A172 (cell line): ENCODE results near the gene GNAQ. TPM values are rescaled to one million over a fixed set of nuclear protein-coding genes. Genes with fewer than 3 reads are reported as not detected.
A peak's percentile ranks its signal among the peaks of the same experiment; 100 is the strongest.

Source experiments
- DNase-seq: peaks from one replicate; pipeline ENCODE4 v3.0.0-alpha.2; 2015; ENCODE audit warnings: low spot score
- total RNA-seq: library from RNA; depleted of rRNA; stranded (reverse); fragments of >200 nt; shearing (Covaris generic); gene quantifications from 2 replicates; pipeline ENCODE4 v1.2.3, GENCODE V29; 2014

GNAQ gene
- total RNA-seq, 1 experiment from 2014 or later = 42.0 TPM

DNA sequence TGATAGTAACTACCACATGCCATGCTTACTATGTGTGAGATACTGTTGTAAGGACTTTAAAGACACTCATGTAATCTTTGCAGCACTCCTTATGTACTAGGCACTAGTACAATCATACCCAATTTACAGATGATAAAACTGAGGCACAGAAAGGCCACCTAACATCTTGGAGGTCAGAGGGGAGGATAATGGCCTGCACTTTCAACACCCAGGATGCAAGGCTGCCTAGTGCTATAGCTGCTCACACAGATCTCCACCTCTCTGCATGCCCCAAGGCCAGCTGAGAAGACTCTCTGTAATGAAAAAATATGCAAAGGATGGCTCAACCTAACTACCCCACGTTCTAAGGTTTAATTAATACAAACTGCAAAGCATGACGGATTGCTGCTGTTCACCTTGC, 57.2 kb downstream of the GNAQ start:
- no peak for DNase-seq

- no peak for DNase-seq
Measured at GRCh38 chr9:77969083-77969482, 62.5 kb downstream of the GNAQ start.

DNA sequence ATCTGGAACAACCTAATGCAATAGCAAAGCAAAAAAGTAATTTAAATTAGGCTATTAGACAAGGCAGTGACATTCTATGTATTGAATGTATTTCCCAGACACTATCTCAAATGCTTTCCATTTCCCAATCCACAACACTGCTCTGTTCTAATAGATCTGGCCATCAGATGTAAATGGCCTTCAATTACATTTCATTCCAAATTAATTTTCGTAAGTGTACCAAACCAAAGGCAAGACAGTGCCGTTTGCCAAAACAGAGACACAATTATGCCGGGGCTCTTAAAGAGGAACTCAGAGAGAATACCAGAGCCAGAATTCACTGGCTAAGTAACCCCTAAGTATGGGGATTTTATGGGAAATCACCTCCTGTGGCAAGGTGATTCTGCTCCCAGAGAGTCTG, 63.1 kb downstream of the GNAQ start:
- no peak for DNase-seq

- no peak for DNase-seq
Measured at GRCh38 chr9:77966718-77967117, 64.9 kb downstream of the GNAQ start.

DNA sequence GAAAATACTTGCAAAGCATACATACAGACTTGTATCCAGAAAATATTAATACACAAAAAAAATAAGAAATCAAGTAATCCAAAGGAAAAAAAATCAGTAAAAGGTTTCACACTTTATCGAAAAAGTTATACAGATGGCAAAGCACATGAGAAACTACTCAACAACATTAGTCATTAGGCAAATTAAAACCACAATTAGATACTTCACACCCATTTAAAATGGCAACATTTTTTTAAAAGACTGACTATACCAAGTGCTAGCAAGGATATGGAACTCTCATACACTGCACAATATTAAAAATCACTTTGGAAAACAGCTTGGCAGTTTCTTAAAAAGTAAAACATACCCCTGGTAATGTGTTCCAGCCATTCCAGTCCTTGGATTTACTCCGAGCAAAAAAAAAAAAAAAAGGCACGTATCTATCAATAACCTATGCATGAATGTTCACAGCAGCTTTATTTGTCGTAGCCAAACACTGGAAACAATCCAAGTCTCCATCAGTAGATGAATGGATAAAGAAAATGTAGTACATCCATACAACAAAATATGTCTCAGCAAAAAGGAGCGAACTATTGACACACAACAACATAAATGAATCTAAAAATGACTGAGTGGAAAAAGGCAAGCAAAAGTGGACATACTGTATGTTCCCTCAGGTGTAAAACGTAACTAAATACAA, 66.0 kb downstream of the GNAQ start:
- no peak for DNase-seq

GRCh38 chr9:77964258-77964657, 67.4 kb downstream of the GNAQ start:
- no peak for DNase-seq

- DNase-seq = peak; percentile 25
Measured at GRCh38 chr9:77961541-77961940, 70.1 kb downstream of the GNAQ start.

DNA sequence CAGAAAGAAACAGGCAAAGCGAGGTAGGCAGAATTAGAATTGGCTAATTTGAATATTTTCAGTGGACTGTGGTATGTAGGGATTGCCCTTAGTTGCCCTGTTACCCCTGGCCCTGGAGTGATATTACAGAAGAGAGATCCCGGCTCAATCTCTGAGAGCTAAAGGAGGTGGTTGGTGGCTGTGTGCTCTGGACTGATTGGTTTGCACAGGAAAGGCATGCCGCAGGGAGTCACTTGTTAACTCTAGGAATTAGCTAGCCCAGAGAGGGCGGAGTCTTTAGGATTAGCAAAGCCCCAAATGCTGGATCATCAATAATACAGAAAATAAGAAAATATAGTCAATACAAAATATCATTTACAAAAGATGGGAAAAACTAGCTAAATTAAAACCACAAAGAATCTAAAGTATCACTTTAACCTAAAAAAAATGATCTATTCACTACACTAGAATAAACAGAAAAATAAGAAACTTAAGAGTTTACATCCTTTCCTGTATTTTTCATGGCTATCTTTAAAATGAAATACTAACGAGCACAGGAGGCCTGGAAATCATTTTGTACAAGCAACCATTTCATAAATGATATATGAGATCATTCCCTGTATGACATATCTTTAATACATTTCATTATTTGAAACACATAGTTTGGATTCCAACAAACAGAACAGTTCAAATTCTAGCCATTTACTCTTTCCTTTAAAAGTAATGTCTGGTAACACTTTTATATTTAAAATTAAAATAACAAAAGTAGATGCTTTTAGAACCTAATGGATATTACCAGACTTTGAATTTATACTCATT, 71.1 kb downstream of the GNAQ start:
- DNase-seq = no peak

GRCh38 chr9:77959803-77960202, 71.8 kb downstream of the GNAQ start:
- no peak for DNase-seq

GRCh38 chr9:77957652-77958051, 74.0 kb downstream of the GNAQ start:
- DNase-seq = no peak

GRCh38 chr9:77956555-77956954, 75.1 kb downstream of the GNAQ start:
- DNase-seq = no peak

DNA sequence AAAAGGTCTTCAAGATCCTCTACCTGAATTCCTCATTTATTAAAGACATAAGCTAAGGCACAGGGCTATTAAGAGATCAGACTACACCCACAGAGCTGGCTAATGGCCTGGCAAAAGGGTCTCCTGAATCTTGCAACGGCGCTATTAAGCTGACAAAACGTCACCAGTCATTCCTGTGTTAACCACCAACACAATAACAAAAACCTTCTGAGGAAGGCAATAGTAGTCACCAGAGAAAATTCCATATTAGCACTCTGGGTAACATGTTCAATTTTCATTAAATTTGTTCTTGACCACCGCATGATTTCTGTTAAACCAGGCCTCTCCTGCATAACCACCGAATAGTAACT, 77.0 kb downstream of the GNAQ start:
- DNase-seq = no peak

DNA sequence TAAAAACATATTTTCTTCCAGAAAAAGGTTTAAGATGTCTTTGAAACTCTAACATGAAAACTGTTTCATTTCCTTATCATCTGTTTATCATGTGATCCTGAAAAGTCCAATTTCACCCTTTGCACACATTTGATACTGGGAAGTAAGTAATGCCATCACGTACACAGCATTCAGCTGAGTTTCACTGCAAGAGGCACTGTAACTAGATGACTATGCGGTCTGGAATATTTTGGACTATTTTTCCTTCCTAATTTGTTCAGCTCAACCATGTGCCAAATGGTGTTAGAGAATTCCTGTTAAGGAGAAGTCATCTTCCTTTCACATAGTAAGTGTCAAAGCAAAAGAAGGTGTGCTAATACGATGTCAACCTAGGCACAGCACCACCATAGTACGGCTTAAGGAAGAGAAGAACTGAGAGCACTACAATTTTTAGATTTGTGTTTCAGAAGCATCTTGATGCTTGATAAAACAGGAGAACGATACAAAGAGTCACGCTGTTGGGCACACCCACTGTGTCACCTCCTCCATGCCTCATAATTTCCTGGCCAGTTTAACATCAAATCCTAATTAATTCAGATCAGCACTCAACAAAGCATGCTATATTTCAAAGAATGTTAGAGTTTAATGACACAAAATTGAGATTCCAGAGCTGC, 77.5 kb downstream of the GNAQ start:
- no peak for DNase-seq

DNA sequence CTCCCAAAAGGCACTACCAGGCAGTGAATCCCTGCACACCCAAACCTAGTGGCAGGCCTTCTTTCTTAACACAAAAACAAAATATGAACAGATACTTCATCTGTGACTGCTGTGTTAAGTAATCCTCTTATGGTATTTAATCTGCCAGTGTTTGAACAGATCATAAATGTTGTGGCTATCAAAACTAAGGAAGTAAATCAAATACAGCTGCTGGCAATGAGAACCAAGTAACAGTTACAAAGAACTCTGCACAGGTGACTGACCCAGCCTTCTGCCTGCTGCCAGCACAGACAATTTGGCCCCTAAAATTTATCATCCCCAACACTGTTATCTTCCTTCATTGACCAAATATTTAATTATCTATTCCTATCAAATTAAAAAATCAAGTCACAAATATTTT, 78.0 kb downstream of the GNAQ start:
- DNase-seq = no peak

DNA sequence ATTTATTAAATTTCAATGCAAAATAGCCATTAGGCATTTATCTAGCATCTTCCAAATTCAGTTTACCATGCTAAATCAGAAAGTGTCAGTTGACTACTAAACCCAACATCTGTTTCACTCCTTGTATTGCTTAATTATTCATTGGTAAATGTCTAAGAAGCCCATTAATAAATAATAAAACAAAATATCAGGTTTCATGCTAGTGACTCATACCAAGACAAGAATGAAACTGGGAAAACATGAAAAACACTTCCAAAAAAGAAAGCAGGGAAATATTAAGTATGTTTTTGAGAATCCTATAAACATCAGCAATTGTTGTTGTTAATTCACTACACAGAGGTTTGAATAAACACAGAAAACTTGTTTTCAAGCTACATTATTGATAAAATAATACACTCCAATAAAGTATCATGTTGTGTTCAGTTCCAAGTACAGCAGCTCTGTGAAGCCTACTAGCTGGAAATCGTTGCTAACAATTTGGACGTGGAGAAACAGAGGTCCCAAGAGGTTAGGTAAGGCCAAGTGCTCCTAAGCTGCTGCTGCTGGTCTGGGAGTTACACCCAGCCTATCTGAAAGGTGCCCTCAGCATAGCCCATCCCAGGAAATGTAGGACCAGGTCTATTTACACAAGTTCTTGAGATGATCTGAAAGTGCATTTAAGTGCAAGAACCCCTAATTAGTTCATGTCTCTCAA, 78.8 kb downstream of the GNAQ start:
- no peak for DNase-seq

GRCh38 chr9:77951369-77951768, 80.2 kb downstream of the GNAQ start:
- no peak for DNase-seq

DNA sequence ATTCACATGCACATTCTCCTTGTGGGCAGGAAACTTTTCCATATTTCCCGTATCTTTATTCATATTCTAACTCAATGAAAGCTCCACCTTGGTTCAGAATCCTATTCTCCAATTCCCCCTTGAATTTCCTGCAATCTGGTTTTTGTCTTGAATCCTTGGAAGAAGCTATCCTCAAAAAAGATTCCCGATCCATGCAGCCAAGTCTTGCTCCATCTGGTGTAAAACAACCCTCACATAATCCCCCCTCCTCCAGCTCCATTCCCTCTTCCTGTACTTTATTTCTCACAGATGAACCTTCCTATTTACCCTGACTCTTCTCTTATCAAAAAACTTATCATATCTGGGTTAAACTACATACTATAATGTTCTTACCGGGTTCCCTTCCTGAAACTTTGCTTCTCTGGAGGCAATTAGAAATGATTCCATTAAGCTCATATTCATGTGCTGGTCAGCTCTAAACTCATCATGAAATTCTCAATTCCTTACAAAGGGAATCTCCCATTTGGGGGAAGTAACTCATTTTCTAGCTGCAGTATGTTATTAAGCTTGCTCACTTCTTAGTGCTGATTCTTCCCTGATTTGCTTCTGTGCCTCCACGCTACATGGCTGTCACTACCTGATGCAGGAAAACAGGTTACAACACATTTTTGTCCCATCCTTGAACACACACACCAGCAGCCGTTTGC, 81.7 kb downstream of the GNAQ start:
- DNase-seq = no peak

DNA sequence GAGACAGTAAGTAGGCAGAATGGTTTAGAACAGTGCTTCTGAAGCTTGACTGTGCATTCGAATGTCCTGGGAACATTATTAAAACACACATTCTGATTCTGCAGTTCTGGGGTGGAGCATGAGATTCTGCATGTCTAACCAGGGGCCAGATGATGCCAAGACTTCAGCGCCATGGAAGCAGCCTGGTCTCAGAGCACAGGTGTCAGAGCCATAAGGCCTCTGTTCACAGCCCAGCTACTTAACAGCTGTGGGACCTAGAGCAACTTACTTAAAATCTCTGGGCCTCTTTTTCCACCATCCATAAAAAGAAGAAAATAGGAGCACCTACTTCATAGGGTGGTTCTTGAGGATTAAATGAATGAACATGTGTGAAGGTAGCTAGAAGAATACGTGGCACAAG, 84.0 kb downstream of the GNAQ start:
- no peak for DNase-seq

- DNase-seq = no peak
Measured at GRCh38 chr9:77946969-77947620, 84.5 kb downstream of the GNAQ start.

DNA sequence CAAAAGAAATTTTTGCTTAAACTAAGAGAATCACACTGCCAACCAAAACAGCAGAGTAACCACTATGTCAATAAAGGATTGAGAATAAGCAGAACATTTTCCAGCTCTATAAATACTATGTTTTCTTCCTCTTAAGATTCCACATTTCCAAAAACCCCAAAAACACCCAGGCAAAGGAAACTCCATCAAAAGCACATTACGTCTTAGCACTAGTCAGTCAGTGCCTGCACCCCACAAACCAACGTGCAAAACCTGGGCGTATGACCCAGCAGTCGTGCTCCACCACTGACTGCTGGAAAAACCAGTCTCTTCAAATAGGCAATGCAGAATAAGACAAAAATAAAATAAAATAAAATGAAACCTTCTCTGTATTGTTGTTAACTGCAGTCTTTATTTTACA, 85.3 kb downstream of the GNAQ start:
- no peak for DNase-seq

DNA sequence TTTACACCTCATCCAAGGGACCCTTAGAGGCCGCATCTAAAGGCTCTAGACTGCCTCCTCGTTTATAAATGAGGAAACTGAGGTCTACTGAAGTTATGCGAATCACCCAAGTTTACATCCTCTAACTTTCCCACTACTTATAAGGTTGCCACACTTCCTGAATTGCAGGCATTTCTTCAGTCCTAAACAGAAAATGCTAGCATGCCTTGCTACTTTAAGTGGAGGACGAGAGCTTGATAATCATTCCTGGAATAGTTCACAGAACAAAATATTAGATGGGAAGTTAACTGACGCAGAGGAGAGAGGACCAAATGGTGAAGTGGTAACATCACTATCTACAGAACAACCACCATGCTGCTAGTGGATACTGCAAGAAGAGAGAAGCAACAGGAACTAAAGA, 85.8 kb downstream of the GNAQ start:
- no peak for DNase-seq
